ENCODE measurements around the gene CDKN1A. TPM values are rescaled to one million over a fixed set of nuclear protein-coding genes. Genes with fewer than 3 reads are reported as not detected.

The CDKN1A gene
- total RNA-seq, 1 experiment from 2014 or later = 17.4 TPM

- H2BK5ac ChIP-seq (ENCODE audit: insufficient read length, low read length) = no peak overlapping the region
- no CpG with 5 or more reads among the region's 6 CpGs for WGBS (ENCODE audit: extremely low coverage, insufficient read length, low lambda C conversion rate)
- no peaks in the 10 kb centered on the region for H3K4me1 ChIP-seq (ENCODE audit: insufficient read depth, low read length)
- H3K56ac ChIP-seq (ENCODE audit: insufficient read length, low read depth, low read length) = no peak overlapping the region
- H3K4ac ChIP-seq (ENCODE audit: low read depth, low read length) = no peak overlapping the region
- no peak overlapping the region for H2BK15ac ChIP-seq (ENCODE audit: low read depth, low read length)
- no peak overlapping the region for H2BK120ac ChIP-seq (ENCODE audit: low read depth, low read length, poor library complexity, severe bottlenecking)
- Mint-ChIP-seq H3K27ac (no peak overlapping the region), H3K27me3 (ENCODE audit: low read depth) (peaks cover 3% of the 10 kb centered on the region), H3K4me1 (peaks cover 11 to 12% of the 10 kb centered on the region in 2 experiments), H3K4me3 (no peak overlapping the region), H3K9me3 (no peaks in the 10 kb centered on the region; a peak in 1 of 5 replicates), H3K36me3 (ENCODE audit: insufficient read depth in 1 of 3, low read depth in 3 of 3) (no peaks in the 10 kb centered on the region)
- no peak overlapping the region for H2AFZ ChIP-seq (ENCODE audit: low read length)
- no peak overlapping the region for H3K9ac ChIP-seq (ENCODE audit: extremely low read depth, insufficient read length, low read length)
- H3K27ac ChIP-seq (ENCODE audit: insufficient read length, low read depth, low read length) = no peak overlapping the region
- H4K20me1 ChIP-seq (ENCODE audit: control insufficient read depth, insufficient read depth, insufficient read length) = no peaks in the 10 kb centered on the region
- H3K18ac ChIP-seq (ENCODE audit: insufficient read length, low read depth, low read length) = no peak overlapping the region
- no peak overlapping the region for H3K4me2 ChIP-seq (ENCODE audit: insufficient read depth, insufficient read length, low read length)
- no peaks in the 10 kb centered on the region for H3K27me3 ChIP-seq (ENCODE audit: insufficient read depth, low read length)
- DNase-seq = no peak
- no peaks in the 10 kb centered on the region for H3K23me2 ChIP-seq (ENCODE audit: insufficient read length, low read depth, low read length, poor library complexity, severe bottlenecking)
- no peak overlapping the region for H4K91ac ChIP-seq (ENCODE audit: insufficient read length, low read depth, low read length)
- no peak overlapping the region for H2AK5ac ChIP-seq (ENCODE audit: insufficient read length, low read length)
- H2BK20ac ChIP-seq (ENCODE audit: low read depth, low read length, poor library complexity, severe bottlenecking) = no peak overlapping the region
- no peak overlapping the region for H3K23ac ChIP-seq (ENCODE audit: insufficient read length, low read depth, low read length)
- no peak overlapping the region for H2BK12ac ChIP-seq (ENCODE audit: insufficient read length, low read depth, low read length)
- H4K8ac ChIP-seq (replicated peaks; ENCODE audit: insufficient read length, low read depth, low read length) = no peak overlapping the region
- H3K9me3 ChIP-seq (ENCODE audit: control insufficient read depth, low read depth, low read length) = no peaks in the 10 kb centered on the region
- TF ChIP-seq CTCF (conservative IDR thresholded peaks at IDR 0.05) = no peak
- H3K14ac ChIP-seq (ENCODE audit: insufficient read depth, low read length) = no peak overlapping the region
- H3K79me1 ChIP-seq (ENCODE audit: insufficient read depth, low read depth, low read length, poor library complexity, severe bottlenecking) = no peaks in the 10 kb centered on the region
- H4K5ac ChIP-seq (ENCODE audit: insufficient read length, low read depth, low read length) = no peak overlapping the region
- H3K79me2 ChIP-seq (ENCODE audit: insufficient read depth, low read length) = no peaks in the 10 kb centered on the region
- H3T11ph ChIP-seq (ENCODE audit: low read length) = no peak overlapping the region
Measured at GRCh38 chr6:36633370-36633769, 45.1 kb upstream of the CDKN1A start.

All from H9 (cell line).